ENCODE results near the gene SDK1.

SDK1 gene

DNA sequence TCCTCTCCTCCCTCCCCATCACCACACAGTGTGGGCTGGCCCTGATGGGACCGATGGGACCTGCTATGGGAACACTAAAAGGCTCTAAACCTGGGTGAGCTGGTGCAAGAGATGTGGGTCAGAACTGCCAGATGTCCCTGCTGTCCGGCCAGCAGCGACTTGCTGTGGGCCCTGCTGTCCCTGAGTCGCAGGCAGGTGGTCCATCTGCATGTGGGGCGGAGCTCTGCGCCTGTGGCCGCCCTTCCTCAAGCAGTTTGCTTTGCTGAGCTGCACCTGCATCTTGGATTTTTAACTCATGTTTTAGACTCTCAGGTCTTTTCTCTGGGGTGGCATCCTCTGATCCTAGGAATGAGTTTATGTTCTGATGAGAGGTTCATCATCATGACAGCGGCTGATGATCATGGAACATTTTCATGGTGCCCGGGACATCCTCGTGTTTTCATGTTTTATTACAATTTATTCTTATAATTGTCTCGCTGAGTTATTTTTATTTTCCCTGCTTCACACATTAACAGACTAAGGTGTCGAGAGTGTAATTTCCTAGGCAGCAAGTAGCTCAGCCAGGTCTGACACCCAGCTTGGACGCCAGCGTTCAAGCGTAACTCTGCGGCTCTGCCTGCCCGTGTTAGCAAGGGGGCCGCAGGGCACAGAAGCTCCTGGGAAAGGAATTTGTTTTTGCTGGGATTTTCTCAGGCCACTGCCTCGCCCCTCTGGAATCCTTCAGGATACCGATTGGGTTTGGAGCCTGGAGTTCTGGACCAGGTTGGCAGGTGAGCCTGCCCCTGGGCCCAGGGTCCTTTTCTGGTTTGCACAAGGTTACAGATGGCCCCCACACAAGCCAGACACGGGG, 765.8 kb downstream of the SDK1 start:
- no peak for DNase-seq
- H3K27ac ChIP-seq (ENCODE audit: low read length), result no peak overlapping the region
- no peaks in the 10 kb centered on the region for H3K79me2 ChIP-seq (ENCODE audit: insufficient read depth, low read length)
- peaks cover 3% of the 10 kb centered on the region for H3K27me3 ChIP-seq (ENCODE audit: insufficient read depth, low read length, poor library complexity)
- no peak overlapping the region for H3K4me3 ChIP-seq (ENCODE audit: low read depth in 1 of 2, low read length in 2 of 2)
- no peaks in the 10 kb centered on the region for H4K20me1 ChIP-seq (ENCODE audit: insufficient read depth, low read length)
- H3K4me2 ChIP-seq (ENCODE audit: insufficient read depth, low read length), result no peak overlapping the region
- no peaks in the 10 kb centered on the region for H3K4me1 ChIP-seq (ENCODE audit: insufficient read depth, low read length)
- TF ChIP-seq CTCF (IDR thresholded peaks at IDR 0.05; ENCODE audit: borderline replicate concordance, extremely low read depth, low read length, poor library complexity, severe bottlenecking) (no peak), EZH2 (IDR thresholded peaks at IDR 0.05; ENCODE audit: borderline replicate concordance, low read depth, low read length, severe bottlenecking) (no peak)
- H2AFZ ChIP-seq (ENCODE audit: low read depth, low read length), result no peak overlapping the region
- no peaks in the 10 kb centered on the region for H3K9me3 ChIP-seq (ENCODE audit: insufficient read depth, low read length, severe bottlenecking)
- no peak overlapping the region for H3K9ac ChIP-seq (ENCODE audit: low read depth, low read length)
- no peaks in the 10 kb centered on the region for H3K36me3 ChIP-seq (ENCODE audit: insufficient read depth, low read length)
- ATAC-seq (ENCODE audit: insufficient read depth, low read depth), result no peak

- H3K4me2 ChIP-seq (ENCODE audit: insufficient read depth, low read length), result no peak overlapping the region
- no peaks in the 10 kb centered on the region for H3K36me3 ChIP-seq (ENCODE audit: insufficient read depth, low read length)
- H3K9me3 ChIP-seq (ENCODE audit: insufficient read depth, low read length, severe bottlenecking), result no peaks in the 10 kb centered on the region
- DNase-seq, result no peak
- H3K27ac ChIP-seq (ENCODE audit: low read length), result no peak overlapping the region
- H3K27me3 ChIP-seq (ENCODE audit: insufficient read depth, low read length, poor library complexity), result peaks cover 3% of the 10 kb centered on the region
- H4K20me1 ChIP-seq (ENCODE audit: insufficient read depth, low read length), result no peaks in the 10 kb centered on the region
- H2AFZ ChIP-seq (ENCODE audit: low read depth, low read length), result no peak overlapping the region
- no peak overlapping the region for H3K4me3 ChIP-seq (ENCODE audit: low read depth in 1 of 2, low read length in 2 of 2)
- TF ChIP-seq CTCF (IDR thresholded peaks at IDR 0.05; ENCODE audit: borderline replicate concordance, extremely low read depth, low read length, poor library complexity, severe bottlenecking) (no peak), EZH2 (IDR thresholded peaks at IDR 0.05; ENCODE audit: borderline replicate concordance, low read depth, low read length, severe bottlenecking) (no peak)
- H3K4me1 ChIP-seq (ENCODE audit: insufficient read depth, low read length), result no peaks in the 10 kb centered on the region
- H3K79me2 ChIP-seq (ENCODE audit: insufficient read depth, low read length), result no peaks in the 10 kb centered on the region
- H3K9ac ChIP-seq (ENCODE audit: low read depth, low read length), result no peak overlapping the region
- no peak for ATAC-seq (ENCODE audit: insufficient read depth, low read depth)
Observed at GRCh38 chr7:4067476-4067760, 766.4 kb downstream of the SDK1 start.

DNA sequence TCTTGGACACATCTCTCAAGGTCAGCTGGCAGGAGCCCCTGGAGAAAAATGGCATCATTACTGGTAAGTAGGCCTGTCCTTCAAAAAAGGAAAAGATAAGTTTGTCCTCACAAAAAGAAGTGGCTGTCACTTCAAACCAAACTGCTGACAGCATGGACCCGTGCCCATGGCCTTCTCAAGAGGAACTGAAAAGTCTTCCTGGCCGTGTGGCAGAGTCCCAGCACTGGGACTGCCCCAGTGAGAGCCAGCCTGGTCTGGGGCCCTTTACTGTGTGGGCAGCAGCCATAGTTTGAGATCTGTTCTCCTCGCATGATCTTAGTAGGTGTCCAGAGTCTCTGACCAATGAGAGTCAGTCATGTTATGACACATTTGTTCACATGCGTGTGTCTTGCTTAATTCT, 766.8 kb downstream of the SDK1 start:
- ATAC-seq (ENCODE audit: insufficient read depth, low read depth) (no peak), DNase-seq (no peak)
- Histone ChIP-seq H3K9me3 (ENCODE audit: insufficient read depth, low read length, severe bottlenecking) (no peaks in the 10 kb centered on the region), H3K4me3 (ENCODE audit: low read depth in 1 of 2, low read length in 2 of 2) (no peak overlapping the region), H3K79me2 (ENCODE audit: insufficient read depth, low read length) (no peaks in the 10 kb centered on the region), H2AFZ (ENCODE audit: low read depth, low read length) (no peak overlapping the region), H3K27ac (ENCODE audit: low read length) (no peak overlapping the region), H4K20me1 (ENCODE audit: insufficient read depth, low read length) (no peaks in the 10 kb centered on the region), H3K4me1 (ENCODE audit: insufficient read depth, low read length) (no peaks in the 10 kb centered on the region), H3K36me3 (ENCODE audit: insufficient read depth, low read length) (no peaks in the 10 kb centered on the region), H3K4me2 (ENCODE audit: insufficient read depth, low read length) (no peak overlapping the region), H3K27me3 (ENCODE audit: insufficient read depth, low read length, poor library complexity) (peaks cover 3% of the 10 kb centered on the region), H3K9ac (ENCODE audit: low read depth, low read length) (no peak overlapping the region)
- TF ChIP-seq EZH2 (IDR thresholded peaks at IDR 0.05; ENCODE audit: borderline replicate concordance, low read depth, low read length, severe bottlenecking), result no peak
- TF ChIP-seq CTCF (IDR thresholded peaks at IDR 0.05; ENCODE audit: borderline replicate concordance, extremely low read depth, low read length, poor library complexity, severe bottlenecking), result no peak
